Panc1 (cell line): ENCODE results near the gene GAB3.

Experiments
- CTCF ChIP-seq: fragments of 450-650 bp; IDR thresholded peaks from 2 replicates; pipeline ENCODE4 v1.5.1; 2017; ENCODE audit warnings: mild to moderate bottlenecking
- POLR2AphosphoS5 ChIP-seq: IDR thresholded peaks from 2 replicates; pipeline ENCODE4 v1.6.1; 2012; ENCODE audit warnings: mild to moderate bottlenecking, low read depth, low read length, moderate library complexity
- TCF7L2 ChIP-seq: IDR thresholded peaks from 2 replicates; pipeline ENCODE4 v1.6.1; 2011; ENCODE audit warnings: mild to moderate bottlenecking, low read depth, low read length, inconsistent platforms
- TF ChIP-seq, protein P1 (sequence below), 2 experiments: IDR thresholded peaks; 2 replicates each; pipeline ENCODE4 v1.6.1; 2011 to 2012; ENCODE audit warnings: low read depth in 2 of 2, control low read depth in 1 of 2, low read length in 1 of 2, mild to moderate bottlenecking in 1 of 2, moderate library complexity in 1 of 2; ENCODE audit not compliant: insufficient read depth in 1 of 2

DNA sequence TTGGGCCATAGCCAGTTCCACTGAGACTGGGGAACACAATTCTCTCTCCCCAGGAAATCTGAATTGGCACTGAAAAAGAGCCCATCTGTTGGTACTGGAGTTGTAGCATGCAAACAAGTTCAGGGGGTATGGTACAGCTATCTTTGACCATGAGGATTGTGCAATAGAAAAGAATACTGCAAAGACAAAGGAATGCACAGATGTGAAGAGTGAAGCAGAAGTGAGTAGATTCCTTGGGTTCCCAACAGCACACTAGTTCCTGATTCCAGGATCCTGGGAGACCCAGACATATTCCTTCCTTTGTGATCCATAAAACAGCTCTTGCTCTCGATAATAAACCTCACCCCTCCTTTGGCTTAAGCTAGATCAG is 54.2 kb downstream of the GAB3 start:
- no peak for TF ChIP-seq CTCF
- no peak for TF ChIP-seq POLR2AphosphoS5
- TF ChIP-seq TCF7L2, result no peak
- TF ChIP-seq, protein P1, sequence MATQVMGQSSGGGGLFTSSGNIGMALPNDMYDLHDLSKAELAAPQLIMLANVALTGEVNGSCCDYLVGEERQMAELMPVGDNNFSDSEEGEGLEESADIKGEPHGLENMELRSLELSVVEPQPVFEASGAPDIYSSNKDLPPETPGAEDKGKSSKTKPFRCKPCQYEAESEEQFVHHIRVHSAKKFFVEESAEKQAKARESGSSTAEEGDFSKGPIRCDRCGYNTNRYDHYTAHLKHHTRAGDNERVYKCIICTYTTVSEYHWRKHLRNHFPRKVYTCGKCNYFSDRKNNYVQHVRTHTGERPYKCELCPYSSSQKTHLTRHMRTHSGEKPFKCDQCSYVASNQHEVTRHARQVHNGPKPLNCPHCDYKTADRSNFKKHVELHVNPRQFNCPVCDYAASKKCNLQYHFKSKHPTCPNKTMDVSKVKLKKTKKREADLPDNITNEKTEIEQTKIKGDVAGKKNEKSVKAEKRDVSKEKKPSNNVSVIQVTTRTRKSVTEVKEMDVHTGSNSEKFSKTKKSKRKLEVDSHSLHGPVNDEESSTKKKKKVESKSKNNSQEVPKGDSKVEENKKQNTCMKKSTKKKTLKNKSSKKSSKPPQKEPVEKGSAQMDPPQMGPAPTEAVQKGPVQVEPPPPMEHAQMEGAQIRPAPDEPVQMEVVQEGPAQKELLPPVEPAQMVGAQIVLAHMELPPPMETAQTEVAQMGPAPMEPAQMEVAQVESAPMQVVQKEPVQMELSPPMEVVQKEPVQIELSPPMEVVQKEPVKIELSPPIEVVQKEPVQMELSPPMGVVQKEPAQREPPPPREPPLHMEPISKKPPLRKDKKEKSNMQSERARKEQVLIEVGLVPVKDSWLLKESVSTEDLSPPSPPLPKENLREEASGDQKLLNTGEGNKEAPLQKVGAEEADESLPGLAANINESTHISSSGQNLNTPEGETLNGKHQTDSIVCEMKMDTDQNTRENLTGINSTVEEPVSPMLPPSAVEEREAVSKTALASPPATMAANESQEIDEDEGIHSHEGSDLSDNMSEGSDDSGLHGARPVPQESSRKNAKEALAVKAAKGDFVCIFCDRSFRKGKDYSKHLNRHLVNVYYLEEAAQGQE (IDR thresholded peaks at IDR 0.05; ENCODE audit: insufficient read depth in 1 of 2, low read depth in 2 of 2, low read length in 1 of 2), result no peak
